DOHH2 (cell line): ENCODE measurements around the gene SH3BGRL.
A peak's percentile ranks its signal among the peaks of the same experiment; 100 is the strongest.

Experiments
- H3F3A ChIP-seq: fragments of 200-600 bp; sonication (generic), shearing (Covaris generic); 2 replicates; pipeline ENCODE4 v1.6.0; 2016; ENCODE audit warnings: antibody characterized with exemption, mild to moderate bottlenecking; ENCODE audit not compliant: control insufficient read depth, insufficient read depth
- H3K27ac ChIP-seq: fragments of 200-600 bp; sonication (generic); 2 replicates; pipeline ENCODE4 v1.5.1; 2014; ENCODE audit warnings: low read depth, mild to moderate bottlenecking, low read length, moderate library complexity
- H3K27me3 ChIP-seq: fragments of 200-600 bp; sonication (generic); 2 replicates; pipeline ENCODE4 v1.6.1; 2014; ENCODE audit warnings: mild to moderate bottlenecking, low read length, mixed read lengths; ENCODE audit not compliant: control insufficient read depth
- H3K36me3 ChIP-seq: fragments of 200-600 bp; sonication (generic); 2 replicates; pipeline ENCODE4 v1.6.1; 2014; ENCODE audit warnings: mild to moderate bottlenecking, low read length, moderate library complexity, mixed read lengths; ENCODE audit not compliant: control insufficient read depth
- H3K4me1 ChIP-seq: fragments of 200-600 bp; sonication (generic); 2 replicates; pipeline ENCODE4 v1.6.1; 2014; ENCODE audit warnings: mild to moderate bottlenecking, low read length, mixed read lengths; ENCODE audit not compliant: control insufficient read depth
- H3K4me2 ChIP-seq: fragments of 200-600 bp; sonication (generic); 2 replicates; pipeline ENCODE4 v1.6.0; 2014; ENCODE audit warnings: mild to moderate bottlenecking, low read length, moderate library complexity
- H3K4me3 ChIP-seq: fragments of 200-600 bp; sonication (generic); 2 replicates; pipeline ENCODE4 v1.5.1; 2014; ENCODE audit warnings: mild to moderate bottlenecking, low read length, mixed read lengths
- H3K79me2 ChIP-seq: fragments of 200-600 bp; sonication (generic); 2 replicates; pipeline ENCODE4 v1.6.1; 2014; ENCODE audit warnings: mild to moderate bottlenecking, low read length, mixed read lengths; ENCODE audit not compliant: control insufficient read depth
- H3K9me2 ChIP-seq: fragments of 200-600 bp; sonication (generic); replicated peaks from 2 replicates; pipeline ENCODE4 v1.6.1; 2014; ENCODE audit warnings: mild to moderate bottlenecking, low read length, mixed read lengths; ENCODE audit not compliant: control insufficient read depth
- H3K9me3 ChIP-seq: fragments of 200-600 bp; sonication (generic); 2 replicates; pipeline ENCODE4 v1.6.1; 2014; ENCODE audit warnings: antibody characterized with exemption, low read length, mixed read lengths; ENCODE audit not compliant: control insufficient read depth, insufficient read depth
- H4K20me1 ChIP-seq: fragments of 200-600 bp; sonication (generic); 2 replicates; pipeline ENCODE4 v1.6.0; 2014; ENCODE audit warnings: low read depth, mild to moderate bottlenecking, antibody characterized with exemption, low read length, moderate library complexity; ENCODE audit not compliant: control insufficient read depth, insufficient read depth
- CTCF ChIP-seq: fragments of 200-600 bp; sonication (generic); IDR thresholded peaks from one replicate; pipeline ENCODE4 v1.5.1; 2014; ENCODE audit warnings: antibody characterized with exemption, mild to moderate bottlenecking, low read depth, low read length; ENCODE audit not compliant: poor library complexity, severe bottlenecking
- EZH2phosphoT487 ChIP-seq: fragments of 200-600 bp; sonication (generic); IDR thresholded peaks from 2 replicates; pipeline ENCODE4 v1.6.1; 2017; ENCODE audit warnings: borderline replicate concordance, mild to moderate bottlenecking, antibody characterized with exemption, low read length, moderate library complexity, mixed read lengths

Gene SH3BGRL

GRCh38 chrX:81201671-81202455, at the start of gene SH3BGRL, which contains the start of gene HMGN5:
TSS of gene SH3BGRL (plus strand) at chrX:81202102. CDS start at chrX:81202201, 99 bp downstream.
TSS of gene HMGN5 (minus strand) at chrX:81201913. CDS start at chrX:81121549, 80,364 bp downstream.
- no peak for TF ChIP-seq EZH2phosphoT487
- no peak for TF ChIP-seq CTCF

GRCh38 chrX:81168391-81168790, 33.5 kb upstream of the SH3BGRL start:
- Histone ChIP-seq H3K4me1 (no peaks in the 10 kb centered on the region), H3F3A (no peaks in the 10 kb centered on the region), H3K9me2 (no peaks in the 10 kb centered on the region), H3K27me3 (no peaks in the 10 kb centered on the region), H3K27ac (no peak overlapping the region), H3K4me2 (no peak overlapping the region), H3K4me3 (no peak overlapping the region), H3K9me3 (no peaks in the 10 kb centered on the region), H4K20me1 (no peaks in the 10 kb centered on the region), H3K79me2 (no peaks in the 10 kb centered on the region), H3K36me3 (no peaks in the 10 kb centered on the region)
- TF ChIP-seq EZH2phosphoT487, result no peak
- TF ChIP-seq CTCF, result no peak

More at GRCh38 chrX:81201671-81202455, at the start of gene SH3BGRL, which contains the start of gene HMGN5:
- Histone ChIP-seq H3K27me3 (no peaks in the 10 kb centered on the region), H3K4me2 (peak within 1 kb of the TSS; percentile 78), H3F3A (peaks cover 13% of the 10 kb centered on the region), H3K36me3 (peaks cover 24% of the 10 kb centered on the region), H3K4me3 (peak within 1 kb of the TSS; percentile 92), H3K9me3 (no peaks in the 10 kb centered on the region), H4K20me1 (no peaks in the 10 kb centered on the region), H3K9me2 (no peaks in the 10 kb centered on the region), H3K4me1 (peaks cover 42% of the 10 kb centered on the region), H3K79me2 (peaks cover 48% of the 10 kb centered on the region), H3K27ac (peak within 1 kb of the TSS; percentile 97)

GRCh38 chrX:81174286-81174685, 27.6 kb upstream of the SH3BGRL start:
- H4K20me1 ChIP-seq, result no peaks in the 10 kb centered on the region
- no peaks in the 10 kb centered on the region for H3K36me3 ChIP-seq
- no peak overlapping the region for H3K4me2 ChIP-seq
- H3K4me1 ChIP-seq, result no peaks in the 10 kb centered on the region
- no peak overlapping the region for H3K27ac ChIP-seq
- TF ChIP-seq EZH2phosphoT487, result no peak
- no peak for TF ChIP-seq CTCF
- no peak overlapping the region for H3K4me3 ChIP-seq
- H3K79me2 ChIP-seq, result no peaks in the 10 kb centered on the region
- no peaks in the 10 kb centered on the region for H3K9me2 ChIP-seq
- H3K27me3 ChIP-seq, result no peaks in the 10 kb centered on the region
- no peaks in the 10 kb centered on the region for H3F3A ChIP-seq
- H3K9me3 ChIP-seq, result no peaks in the 10 kb centered on the region
